Lung (tissue), 12 donors: ENCODE measurements around the gene LDLRAD4. TPM values are rescaled to one million over a fixed set of nuclear protein-coding genes. Genes with fewer than 3 reads are reported as not detected.

ENCODE experiments used
- ATAC-seq: fragments of 200-7000 bp; cut with Tn5 transposase; one replicate; pipeline ENCODE4 v1.9.1; 2020; ENCODE audit warnings: moderate number of reproducible peaks; ENCODE audit not compliant: insufficient read depth, low FRiP score
- DNase-seq, 3 donors: peaks; one replicate each; pipeline ENCODE4 v3.0.0-alpha.2; 2013 to 2017
- H3K27ac ChIP-seq, 2 donors: one replicate each; pipeline ENCODE4 v1.5.1; 2013; ENCODE audit warnings: mild to moderate bottlenecking in 2 of 2, moderate library complexity in 2 of 2, control low read depth in 1 of 2, inconsistent platforms in 1 of 2, low read depth in 1 of 2, low read length in 1 of 2
- H3K27me3 ChIP-seq, 3 donors: one replicate each; pipeline ENCODE4 v1.5.1; 2013; ENCODE audit warnings: low read length in 2 of 3; ENCODE audit not compliant: control insufficient read depth in 3 of 3, insufficient read depth in 3 of 3
- H3K36me3 ChIP-seq, 4 donors: one replicate each; pipeline ENCODE4 v1.5.1; 2013; ENCODE audit warnings: low read length in 4 of 4, mild to moderate bottlenecking in 1 of 4, moderate library complexity in 1 of 4; ENCODE audit not compliant: control insufficient read depth in 4 of 4, insufficient read depth in 4 of 4
- H3K4me1 ChIP-seq, 5 donors: one replicate each; pipeline ENCODE4 v1.5.1; 2013; ENCODE audit warnings: low read length in 5 of 5, mild to moderate bottlenecking in 2 of 5, moderate library complexity in 1 of 5; ENCODE audit not compliant: control insufficient read depth in 5 of 5, insufficient read depth in 5 of 5
- H3K4me3 ChIP-seq: one replicate; pipeline ENCODE4 v1.5.1; 2013; ENCODE audit warnings: mild to moderate bottlenecking, control low read depth, moderate library complexity
- H3K9ac ChIP-seq, 2 donors: one replicate each; pipeline ENCODE4 v1.5.1; 2013; ENCODE audit warnings: low read length in 2 of 2, control low read depth in 1 of 2; ENCODE audit not compliant: insufficient read depth in 1 of 2
- H3K9me3 ChIP-seq, 4 donors: one replicate each; pipeline ENCODE4 v1.5.1; 2013; ENCODE audit warnings: low read length in 3 of 4, mild to moderate bottlenecking in 1 of 4, moderate library complexity in 1 of 4; ENCODE audit not compliant: control insufficient read depth in 4 of 4, insufficient read depth in 3 of 4
- CTCF ChIP-seq: IDR thresholded peaks from 2 replicates; pipeline ENCODE4 v1.5.1; 2012; ENCODE audit warnings: mild to moderate bottlenecking; ENCODE audit errors: control extremely low read depth, extremely low read depth
- WGBS, 2 donors: extraction: QIAGEN DNeasy Blood & Tissue Kit; methylation state at CpG; one replicate each; pipeline ENCODE4 v1.1.7; 2013; 5-methylcytosine and 5-hydroxymethylcytosine counted together
- polyA plus RNA-seq, 2 donors: library from polyadenylated mRNA; stranded (reverse); fragments of 200-250 nt; gene quantifications; one replicate each; pipeline ENCODE4 v1.2.1, GENCODE V29; 2013
- total RNA-seq, 2 donors: library from RNA; depleted of rRNA in 1 of 2; stranded (reverse); fragments of >200 nt in 1 of 2; gene quantifications; one replicate each; pipeline ENCODE4 v1.2.1, GENCODE V29; 2014 to 2021
- donor health status: control.
- donor health status: control.
- donor health status: Bipolar disorder and iron deficiency.
- donor health status: healthy.
- donor health status: DM: yes; HTN: yes; CAD: no.

Gene LDLRAD4
- total and polyA plus RNA-seq, 4 donors = 3.2 to 62.4 (median 19.9) TPM

- peaks cover 0 to 13% (median 3%) of the 10 kb centered on the region in 5 donors for H3K4me1 ChIP-seq
- no peaks in the 10 kb centered on the region for H3K9me3 ChIP-seq
- H3K27me3 ChIP-seq = no peaks in the 10 kb centered on the region
- no peak overlapping the region for H3K9ac ChIP-seq
- no peak for ATAC-seq
- no peaks in the 10 kb centered on the region for H3K36me3 ChIP-seq
- no peak for TF ChIP-seq CTCF
- no peak overlapping the region for H3K4me3 ChIP-seq
- WGBS, 2 donors = 76 to 88% methylated on average over 11 of the region's 11 CpGs
- H3K27ac ChIP-seq = no peak overlapping the region
- no peak for DNase-seq
Observed at GRCh38 chr18:13418013-13418710, 199.6 kb downstream of the LDLRAD4 start.

GRCh38 chr18:13420969-13421686 is 202.6 kb downstream of the LDLRAD4 start:
- Histone ChIP-seq H3K4me1 (peaks cover 0 to 9% (median 3%) of the 10 kb centered on the region in 5 donors), H3K36me3 (no peaks in the 10 kb centered on the region), H3K27me3 (no peaks in the 10 kb centered on the region), H3K4me3 (no peak overlapping the region), H3K9ac (no peak overlapping the region), H3K9me3 (no peaks in the 10 kb centered on the region), H3K27ac (no peak overlapping the region)
- ATAC-seq (no peak), DNase-seq (no peak)
- TF ChIP-seq CTCF = no peak
- 88 to 91% methylated on average over 19 of the region's 19 CpGs for WGBS, 2 donors

- no peaks in the 10 kb centered on the region for H3K9me3 ChIP-seq
- no peak for TF ChIP-seq CTCF
- H3K36me3 ChIP-seq = no peaks in the 10 kb centered on the region
- DNase-seq = no peak
- no peak overlapping the region for H3K27ac ChIP-seq
- no peak overlapping the region for H3K4me3 ChIP-seq
- ATAC-seq = no peak
- no peak overlapping the region for H3K9ac ChIP-seq
- H3K27me3 ChIP-seq = no peaks in the 10 kb centered on the region
- peaks cover 0 to 14% (median 3%) of the 10 kb centered on the region in 5 donors for H3K4me1 ChIP-seq
- 97% methylated on average over 5 of the region's 5 CpGs for WGBS, 2 donors
Observed at GRCh38 chr18:13422541-13423147, 204.1 kb downstream of the LDLRAD4 start.
